ENCODE measurements around the gene OVOL1. TPM values are rescaled to one million over a fixed set of nuclear protein-coding genes. Genes with fewer than 3 reads are reported as not detected.

OVOL1 gene
- total and polyA plus RNA-seq, 2 of the 13 experiments (the other 11 are each of a cell fraction or from before 2014, with no cell fraction given): 0.01 TPM; not detected in 1

- TF ChIP-seq, protein P1, sequence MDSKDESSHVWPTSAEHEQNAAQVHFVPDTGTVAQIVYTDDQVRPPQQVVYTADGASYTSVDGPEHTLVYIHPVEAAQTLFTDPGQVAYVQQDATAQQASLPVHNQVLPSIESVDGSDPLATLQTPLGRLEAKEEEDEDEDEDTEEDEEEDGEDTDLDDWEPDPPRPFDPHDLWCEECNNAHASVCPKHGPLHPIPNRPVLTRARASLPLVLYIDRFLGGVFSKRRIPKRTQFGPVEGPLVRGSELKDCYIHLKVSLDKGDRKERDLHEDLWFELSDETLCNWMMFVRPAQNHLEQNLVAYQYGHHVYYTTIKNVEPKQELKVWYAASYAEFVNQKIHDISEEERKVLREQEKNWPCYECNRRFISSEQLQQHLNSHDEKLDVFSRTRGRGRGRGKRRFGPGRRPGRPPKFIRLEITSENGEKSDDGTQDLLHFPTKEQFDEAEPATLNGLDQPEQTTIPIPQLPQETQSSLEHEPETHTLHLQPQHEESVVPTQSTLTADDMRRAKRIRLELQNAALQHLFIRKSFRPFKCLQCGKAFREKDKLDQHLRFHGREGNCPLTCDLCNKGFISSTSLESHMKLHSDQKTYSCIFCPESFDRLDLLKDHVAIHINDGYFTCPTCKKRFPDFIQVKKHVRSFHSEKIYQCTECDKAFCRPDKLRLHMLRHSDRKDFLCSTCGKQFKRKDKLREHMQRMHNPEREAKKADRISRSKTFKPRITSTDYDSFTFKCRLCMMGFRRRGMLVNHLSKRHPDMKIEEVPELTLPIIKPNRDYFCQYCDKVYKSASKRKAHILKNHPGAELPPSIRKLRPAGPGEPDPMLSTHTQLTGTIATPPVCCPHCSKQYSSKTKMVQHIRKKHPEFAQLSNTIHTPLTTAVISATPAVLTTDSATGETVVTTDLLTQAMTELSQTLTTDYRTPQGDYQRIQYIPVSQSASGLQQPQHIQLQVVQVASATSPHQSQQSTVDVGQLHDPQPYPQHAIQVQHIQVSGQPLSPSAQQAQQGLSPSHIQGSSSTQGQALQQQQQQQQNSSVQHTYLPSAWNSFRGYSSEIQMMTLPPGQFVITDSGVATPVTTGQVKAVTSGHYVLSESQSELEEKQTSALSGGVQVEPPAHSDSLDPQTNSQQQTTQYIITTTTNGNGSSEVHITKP (CRISPR knock-in tag; IDR thresholded peaks at IDR 0.05; ENCODE audit: low read depth): 0 out of 2 replicates have a peak, but pooled peaks have one; percentile 62
- TF ChIP-seq, protein P2, sequence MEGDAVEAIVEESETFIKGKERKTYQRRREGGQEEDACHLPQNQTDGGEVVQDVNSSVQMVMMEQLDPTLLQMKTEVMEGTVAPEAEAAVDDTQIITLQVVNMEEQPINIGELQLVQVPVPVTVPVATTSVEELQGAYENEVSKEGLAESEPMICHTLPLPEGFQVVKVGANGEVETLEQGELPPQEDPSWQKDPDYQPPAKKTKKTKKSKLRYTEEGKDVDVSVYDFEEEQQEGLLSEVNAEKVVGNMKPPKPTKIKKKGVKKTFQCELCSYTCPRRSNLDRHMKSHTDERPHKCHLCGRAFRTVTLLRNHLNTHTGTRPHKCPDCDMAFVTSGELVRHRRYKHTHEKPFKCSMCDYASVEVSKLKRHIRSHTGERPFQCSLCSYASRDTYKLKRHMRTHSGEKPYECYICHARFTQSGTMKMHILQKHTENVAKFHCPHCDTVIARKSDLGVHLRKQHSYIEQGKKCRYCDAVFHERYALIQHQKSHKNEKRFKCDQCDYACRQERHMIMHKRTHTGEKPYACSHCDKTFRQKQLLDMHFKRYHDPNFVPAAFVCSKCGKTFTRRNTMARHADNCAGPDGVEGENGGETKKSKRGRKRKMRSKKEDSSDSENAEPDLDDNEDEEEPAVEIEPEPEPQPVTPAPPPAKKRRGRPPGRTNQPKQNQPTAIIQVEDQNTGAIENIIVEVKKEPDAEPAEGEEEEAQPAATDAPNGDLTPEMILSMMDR (CRISPR knock-in tag; IDR thresholded peaks at IDR 0.05): peak; percentile 91
- TF ChIP-seq MNT (IDR thresholded peaks at IDR 0.05) (no peak), ZNF564 (CRISPR knock-in tag; IDR thresholded peaks at IDR 0.05) (no peak), ZNF674 (CRISPR knock-in tag; IDR thresholded peaks at IDR 0.05; ENCODE audit: low read depth) (no peak), NR2C2 (CRISPR knock-in tag; IDR thresholded peaks at IDR 0.05; ENCODE audit: borderline replicate concordance) (no peak), HMG20A (CRISPR knock-in tag; IDR thresholded peaks at IDR 0.05; ENCODE audit: borderline replicate concordance) (no peak), TBX3 (IDR thresholded peaks at IDR 0.05; ENCODE audit: borderline replicate concordance) (no peak), PCBP1 (IDR thresholded peaks at IDR 0.05; ENCODE audit: borderline replicate concordance, low read depth, low read length) (no peak), GATAD2A (CRISPR knock-in tag; IDR thresholded peaks at IDR 0.05) (peak; percentile 48; the same call in 1 of the 2 replicates), HOXA5 (CRISPR knock-in tag; IDR thresholded peaks at IDR 0.05) (peak; percentile 57; the same call in 1 of the 2 replicates), HMGXB4 (CRISPR knock-in tag; IDR thresholded peaks at IDR 0.05; ENCODE audit: borderline replicate concordance in 1 of 2, low read depth in 1 of 2) (peak; percentile 41 to 62; a peak in 2 of 4 replicates)
- TF ChIP-seq, protein P3, sequence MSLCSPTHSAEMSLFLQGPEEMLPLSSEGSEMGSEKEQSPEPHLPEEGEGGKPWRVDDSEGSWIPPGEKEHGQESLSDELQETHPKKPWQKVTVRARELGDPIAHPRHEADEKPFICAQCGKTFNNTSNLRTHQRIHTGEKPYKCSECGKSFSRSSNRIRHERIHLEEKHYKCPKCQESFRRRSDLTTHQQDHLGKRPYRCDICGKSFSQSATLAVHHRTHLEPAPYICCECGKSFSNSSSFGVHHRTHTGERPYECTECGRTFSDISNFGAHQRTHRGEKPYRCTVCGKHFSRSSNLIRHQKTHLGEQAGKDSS (CRISPR knock-in tag; IDR thresholded peaks at IDR 0.05; ENCODE audit: borderline replicate concordance, low read depth): no peak
- TF ChIP-seq, protein P4, sequence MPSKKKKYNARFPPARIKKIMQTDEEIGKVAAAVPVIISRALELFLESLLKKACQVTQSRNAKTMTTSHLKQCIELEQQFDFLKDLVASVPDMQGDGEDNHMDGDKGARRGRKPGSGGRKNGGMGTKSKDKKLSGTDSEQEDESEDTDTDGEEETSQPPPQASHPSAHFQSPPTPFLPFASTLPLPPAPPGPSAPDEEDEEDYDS (CRISPR knock-in tag; IDR thresholded peaks at IDR 0.05): peak; percentile 94
- TF ChIP-seq, protein P5, sequence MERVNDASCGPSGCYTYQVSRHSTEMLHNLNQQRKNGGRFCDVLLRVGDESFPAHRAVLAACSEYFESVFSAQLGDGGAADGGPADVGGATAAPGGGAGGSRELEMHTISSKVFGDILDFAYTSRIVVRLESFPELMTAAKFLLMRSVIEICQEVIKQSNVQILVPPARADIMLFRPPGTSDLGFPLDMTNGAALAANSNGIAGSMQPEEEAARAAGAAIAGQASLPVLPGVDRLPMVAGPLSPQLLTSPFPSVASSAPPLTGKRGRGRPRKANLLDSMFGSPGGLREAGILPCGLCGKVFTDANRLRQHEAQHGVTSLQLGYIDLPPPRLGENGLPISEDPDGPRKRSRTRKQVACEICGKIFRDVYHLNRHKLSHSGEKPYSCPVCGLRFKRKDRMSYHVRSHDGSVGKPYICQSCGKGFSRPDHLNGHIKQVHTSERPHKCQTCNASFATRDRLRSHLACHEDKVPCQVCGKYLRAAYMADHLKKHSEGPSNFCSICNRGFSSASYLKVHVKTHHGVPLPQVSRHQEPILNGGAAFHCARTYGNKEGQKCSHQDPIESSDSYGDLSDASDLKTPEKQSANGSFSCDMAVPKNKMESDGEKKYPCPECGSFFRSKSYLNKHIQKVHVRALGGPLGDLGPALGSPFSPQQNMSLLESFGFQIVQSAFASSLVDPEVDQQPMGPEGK (CRISPR knock-in tag; IDR thresholded peaks at IDR 0.05): no peak
Measured at GRCh38 chr11:65744026-65744698, 42.7 kb upstream of the OVOL1 start (continued).

Data from HepG2 (cell line).